Omental fat pad (tissue), 4 donors: ENCODE results near the gene SLC36A2. TPM values are rescaled to one million over a fixed set of nuclear protein-coding genes. Genes with fewer than 3 reads are reported as not detected.

ENCODE experiments used
- ATAC-seq: fragments of 150-250 bp; one replicate; pipeline ENCODE4 v1.9.1; 2016; ENCODE audit warnings: mild to moderate bottlenecking, moderate library complexity; ENCODE audit not compliant: low FRiP score
- DNase-seq: peaks from one replicate; pipeline ENCODE4 v3.0.0-alpha.2; 2019; ENCODE audit warnings: low spot score
- CTCF ChIP-seq, 3 donors: fragments of 450-650 bp; IDR thresholded peaks; one replicate each; pipeline ENCODE4 v1.5.1; 2016 to 2017; ENCODE audit warnings: antibody characterized with exemption in 3 of 3, mild to moderate bottlenecking in 3 of 3, moderate library complexity in 2 of 3
- total RNA-seq, 4 donors: library from RNA; depleted of rRNA; stranded (reverse); fragments of >200 nt; gene quantifications; one replicate each; pipeline ENCODE4 v1.1.0, GENCODE V29; 2016

SLC36A2 gene
- total RNA-seq, 4 donors from 2014 or later, result 0.47 TPM; not detected in 3

GRCh38 chr5:151348789-151349188 lies 1.4 kb upstream of the SLC36A2 start:
- DNase-seq, result no peak
- ATAC-seq, result no peak
- TF ChIP-seq CTCF (IDR thresholded peaks at IDR 0.05), result no peak

- ATAC-seq (no peak), DNase-seq (no peak)
- TF ChIP-seq CTCF (IDR thresholded peaks at IDR 0.05), result no peak
Measured at GRCh38 chr5:151345808-151346478, 1.4 kb downstream of the SLC36A2 start.

- no peak for DNase-seq
- TF ChIP-seq CTCF (IDR thresholded peaks at IDR 0.05), result no peak
- no peak for ATAC-seq
Measured at GRCh38 chr5:151345187-151345807, 2.1 kb downstream of the SLC36A2 start.

GRCh38 chr5:151344088-151344487 lies 3.3 kb downstream of the SLC36A2 start:
- ATAC-seq (no peak), DNase-seq (no peak)
- TF ChIP-seq CTCF (IDR thresholded peaks at IDR 0.05), result no peak

GRCh38 chr5:151340004-151340403 lies 7.4 kb downstream of the SLC36A2 start:
- ATAC-seq, result no peak

GRCh38 chr5:151338734-151339133 lies 8.6 kb downstream of the SLC36A2 start:
- TF ChIP-seq CTCF (IDR thresholded peaks at IDR 0.05), result no peak
- DNase-seq (no peak), ATAC-seq (no peak)

More at GRCh38 chr5:151340004-151340403, 7.4 kb downstream of the SLC36A2 start:
- no peak for TF ChIP-seq CTCF (IDR thresholded peaks at IDR 0.05)
- DNase-seq, result no peak

- no peak for TF ChIP-seq CTCF (IDR thresholded peaks at IDR 0.05)
Measured at GRCh38 chr5:151332857-151333256, 14.5 kb downstream of the SLC36A2 start.

More at GRCh38 chr5:151332857-151333256, 14.5 kb downstream of the SLC36A2 start:
- DNase-seq (no peak), ATAC-seq (no peak)
